Bronchial epithelial cell (primary cell): ENCODE measurements around the gene CACNB2. TPM values are rescaled to one million over a fixed set of nuclear protein-coding genes. Genes with fewer than 3 reads are reported as not detected.

Experiments used
- DNase-seq: peaks from one replicate; pipeline ENCODE4 v3.0.0-alpha.2; 2010; ENCODE audit warnings: low read depth
- FAIRE-seq: peaks from 2 replicates; lab custom pipeline; 2011; peaks lifted over from hg19 to GRCh38; lab: Jason Lieb, UNC
- H3K27me3 ChIP-seq: 2 replicates; pipeline ENCODE4 v1.5.1; 2011; ENCODE audit warnings: low read length; ENCODE audit not compliant: control insufficient read depth, insufficient read depth
- H3K36me3 ChIP-seq: 2 replicates; pipeline ENCODE4 v1.5.1; 2011; ENCODE audit warnings: low read length; ENCODE audit not compliant: control insufficient read depth, insufficient read depth
- H3K4me3 ChIP-seq: 2 replicates; pipeline ENCODE4 v1.5.1; 2011; ENCODE audit warnings: mild to moderate bottlenecking, low read depth, low read length, control low read depth
- CTCF ChIP-seq: IDR thresholded peaks from 2 replicates; pipeline ENCODE4 v1.5.1; 2011; ENCODE audit warnings: mild to moderate bottlenecking, moderate library complexity, low read length, control low read depth, inconsistent platforms; ENCODE audit not compliant: insufficient read depth, severe bottlenecking
- total RNA-seq: library from RNA; depleted of rRNA; stranded (reverse); fragments of >200 nt; gene quantifications from 2 replicates; pipeline ENCODE4 v1.2.1, GENCODE V29; 2014

Gene CACNB2
- total RNA-seq, 1 donor from 2014 or later: not detected

GRCh38 chr10:18196806-18197550 lies 56.8 kb downstream of the CACNB2 start:
- Histone ChIP-seq H3K4me3 (no peak overlapping the region), H3K27me3 (no peaks in the 10 kb centered on the region), H3K36me3 (no peaks in the 10 kb centered on the region)
- FAIRE-seq: peak; percentile 40
- no peak for TF ChIP-seq CTCF
- no peak for DNase-seq

DNA sequence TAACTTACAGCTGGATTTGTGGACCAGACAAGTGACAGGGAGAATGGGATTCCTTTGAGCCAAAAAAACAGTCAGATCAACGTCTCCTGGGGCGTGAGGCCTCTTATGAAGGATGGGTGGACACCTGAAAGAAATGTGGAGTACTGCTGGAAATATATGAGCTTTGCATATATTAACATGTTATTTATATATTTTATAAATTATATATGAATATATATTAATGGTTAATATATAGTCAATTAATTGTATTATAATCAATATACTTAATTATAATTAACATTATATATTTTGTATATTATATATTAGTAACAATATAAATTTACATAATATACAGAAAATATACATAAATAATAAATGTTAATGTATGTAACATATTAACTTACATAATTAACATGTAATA lies 57.5 kb downstream of the CACNB2 start:
- no peak for TF ChIP-seq CTCF

DNA sequence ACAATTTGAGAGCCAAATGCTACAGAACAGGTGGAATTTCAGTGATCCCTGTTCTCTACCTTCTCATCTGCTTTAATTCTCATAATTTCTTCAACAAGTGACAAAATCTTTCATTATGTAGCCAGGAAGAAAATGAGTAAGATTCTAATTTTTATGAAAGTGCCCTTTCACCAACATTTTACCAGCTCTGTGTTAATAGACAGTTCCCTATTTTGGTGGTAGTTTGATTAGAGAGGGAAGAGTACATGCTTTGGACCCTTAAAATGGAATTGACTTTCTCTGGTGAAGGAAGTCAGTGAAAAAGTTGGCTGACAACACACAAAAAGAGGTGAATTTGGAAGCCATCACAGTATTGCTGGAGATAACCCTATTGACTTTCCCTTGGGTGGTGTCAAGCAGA lies 61.7 kb downstream of the CACNB2 start:
- no peak for FAIRE-seq
- no peak overlapping the region for H3K4me3 ChIP-seq

More for the DNA sequence above, 57.5 kb downstream of the CACNB2 start:
- FAIRE-seq: no peak
- Histone ChIP-seq H3K4me3 (no peak overlapping the region), H3K27me3 (no peaks in the 10 kb centered on the region), H3K36me3 (no peaks in the 10 kb centered on the region)
- no peak for DNase-seq

GRCh38 chr10:18202680-18203460 lies 62.6 kb downstream of the CACNB2 start:
- H3K4me3 ChIP-seq: no peak overlapping the region
- no peak for DNase-seq
- H3K36me3 ChIP-seq: no peaks in the 10 kb centered on the region
- H3K27me3 ChIP-seq: no peaks in the 10 kb centered on the region
- no peak for FAIRE-seq
- no peak for TF ChIP-seq CTCF

More for the DNA sequence above, 61.7 kb downstream of the CACNB2 start:
- no peak for DNase-seq
- Histone ChIP-seq H3K27me3 (no peaks in the 10 kb centered on the region), H3K36me3 (no peaks in the 10 kb centered on the region)
- TF ChIP-seq CTCF: no peak

DNA sequence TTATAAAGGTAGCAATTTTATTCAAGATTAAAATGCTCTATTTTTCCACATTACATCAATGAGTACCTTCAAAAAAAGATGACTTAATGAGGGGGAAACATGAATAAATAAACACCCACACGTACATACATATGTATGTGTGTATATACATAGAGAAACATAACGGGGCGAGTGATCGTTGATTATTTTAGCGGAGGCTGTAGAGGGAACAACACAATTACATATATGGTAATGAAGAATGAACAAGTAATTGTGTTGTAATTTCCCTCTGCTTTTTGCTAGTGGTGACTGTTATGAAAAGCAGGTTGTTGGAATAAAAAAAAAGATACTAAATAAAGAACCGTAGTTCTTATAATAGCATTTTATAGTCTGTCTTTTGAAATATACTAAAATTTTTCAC lies 63.2 kb downstream of the CACNB2 start:
- DNase-seq: no peak
- TF ChIP-seq CTCF: no peak
- Histone ChIP-seq H3K27me3 (no peaks in the 10 kb centered on the region), H3K36me3 (no peaks in the 10 kb centered on the region), H3K4me3 (no peak overlapping the region)
- FAIRE-seq: no peak
